Measurements from ENCODE around the gene MEGF8. TPM values are rescaled to one million over a fixed set of nuclear protein-coding genes. Genes with fewer than 3 reads are reported as not detected.

MEGF8 gene
- total and polyA plus RNA-seq, 2 of the 8 experiments (the other 6 are each of a cell fraction or from before 2014, with no cell fraction given): 13.0 to 23.7 TPM

GRCh38 chr19:42412661-42413076 lies 87.2 kb downstream of the MEGF8 start:
- DNase-seq (ENCODE audit: low read depth in 1 of 2, low spot score in 2 of 2) (no peak), FAIRE-seq (no peak)
- H4K91ac ChIP-seq (replicated peaks; ENCODE audit: insufficient read length, low read length): no peak overlapping the region
- no peak overlapping the region for H2BK12ac ChIP-seq (ENCODE audit: low read depth, low read length)
- H3K9me3 ChIP-seq (ENCODE audit: insufficient read depth in 2 of 2, low read depth in 1 of 2, low read length in 1 of 2): no peaks in the 10 kb centered on the region
- no peak overlapping the region for H3K56ac ChIP-seq (replicated peaks; ENCODE audit: insufficient read length, low read depth, low read length)
- H4K20me1 ChIP-seq (replicated peaks in 1 of 2; ENCODE audit: control insufficient read depth in 1 of 2, insufficient read depth in 2 of 2, low read length in 2 of 2): peaks cover 10 to 27% of the 10 kb centered on the region in 2 experiments
- H3K79me2 ChIP-seq (ENCODE audit: control insufficient read depth in 1 of 2, insufficient read depth in 2 of 2, low read length in 2 of 2): no peaks in the 10 kb centered on the region
- no peak overlapping the region for H3K9ac ChIP-seq (replicated peaks in 1 of 4; ENCODE audit: extremely low read depth in 1 of 4, low read depth in 3 of 4, low read length in 3 of 4)
- no peak overlapping the region; the same call in 1 of the 2 replicates for H3K18ac ChIP-seq (ENCODE audit: extremely low read depth, low read length)
- ChIA-PET POLR2A (ENCODE audit: partially characterized antibody) (interaction anchor here (0.9 to 1.8 kb wide), 5 partner anchors 10 to 28 kb away, joined by 3 to 7 read pairs (median 3); no protein-coding TSS in a partner anchor), CTCF (ENCODE audit: partially characterized antibody) (interaction anchor here (0.5 to 6.6 kb wide), 10 partner anchors 8 to 1206 kb away, joined by 3 to 38 read pairs (median 4); no protein-coding TSS in a partner anchor)
- no peak overlapping the region for H4K8ac ChIP-seq (ENCODE audit: extremely low read depth, insufficient read depth, low read length)
- H3K4me3 ChIP-seq (ENCODE audit: extremely low read depth in 1 of 4, insufficient read depth in 2 of 4, low read depth in 3 of 4, low read length in 4 of 4): no peak overlapping the region
- H3K4me1 ChIP-seq (replicated peaks in 1 of 4; ENCODE audit: control insufficient read depth in 3 of 4, insufficient read depth in 4 of 4, low read length in 3 of 4): peaks cover 0 to 9% (median 1%) of the 10 kb centered on the region in 4 experiments; a peak in 2 of 7 replicates
- H2BK15ac ChIP-seq (ENCODE audit: low read length): no peak overlapping the region
- no peak overlapping the region for H2BK20ac ChIP-seq (ENCODE audit: low read length)
- no peak overlapping the region for H4K5ac ChIP-seq (ENCODE audit: insufficient read length, low read depth, low read length)
- H3K79me1 ChIP-seq (ENCODE audit: low read depth, low read length): no peaks in the 10 kb centered on the region
- no peak overlapping the region for H2AK5ac ChIP-seq (ENCODE audit: low read depth, low read length)
- H3K23me2 ChIP-seq (ENCODE audit: low read depth, low read length): 0 out of 2 replicates have a peak, but pooled peaks cover 2% of the 10 kb centered on the region
- no peak overlapping the region for H2BK120ac ChIP-seq (replicated peaks; ENCODE audit: low read depth, low read length)
- 74% methylated on average over 4 of the region's 4 CpGs; no CpG with 5 or more reads in 1 of the 2 experiments for WGBS, 2 experiments (ENCODE audit: extremely low coverage in 1 of 2, insufficient coverage in 1 of 2, insufficient read length in 1 of 2, insufficient replicate concordance in 2 of 2, low coverage in 1 of 2, low lambda C conversion rate in 2 of 2, missing lambda C conversion rate in 1 of 2)
- no peak for TF ChIP-seq ATF2 (IDR thresholded peaks at IDR 0.05; ENCODE audit: low read length)
- TF ChIP-seq TCF12 (IDR thresholded peaks at IDR 0.05; ENCODE audit: low read depth, low read length): no peak
- no peak for TF ChIP-seq KDM4A (IDR thresholded peaks at IDR 0.05; ENCODE audit: low read depth, low read length, severe bottlenecking)
- TF ChIP-seq NRF1 (IDR thresholded peaks at IDR 0.05; ENCODE audit: low read depth, low read length): no peak
- TF ChIP-seq FOSL1 (IDR thresholded peaks at IDR 0.05; ENCODE audit: insufficient read depth, low read depth, low read length): no peak
- no peak for TF ChIP-seq POLR2A (IDR thresholded peaks at IDR 0.05; ENCODE audit: control extremely low read depth in 1 of 2, low read depth in 2 of 2, low read length in 2 of 2)
- TF ChIP-seq POLR2AphosphoS5 (IDR thresholded peaks at IDR 0.05; ENCODE audit: low read depth, low read length): no peak
- no peak for TF ChIP-seq JUN (IDR thresholded peaks at IDR 0.05; ENCODE audit: low read depth, low read length)
- no peak for TF ChIP-seq CEBPB (IDR thresholded peaks at IDR 0.05; ENCODE audit: low read depth, low read length)
- TF ChIP-seq GTF2F1 (IDR thresholded peaks at IDR 0.05; ENCODE audit: borderline replicate concordance, low read depth, low read length): no peak
- no peak for TF ChIP-seq MAFK (IDR thresholded peaks at IDR 0.05; ENCODE audit: low read depth, low read length)
- TF ChIP-seq CTBP2 (IDR thresholded peaks at IDR 0.05; ENCODE audit: borderline replicate concordance, insufficient read depth, insufficient read length, low read length): no peak
- no peak for TF ChIP-seq ASH2L (IDR thresholded peaks at IDR 0.05; ENCODE audit: low read length)
- H3K27me3 ChIP-seq (replicated peaks in 1 of 4; ENCODE audit: control insufficient read depth in 3 of 4, extremely low read depth in 1 of 4, insufficient read depth in 3 of 4, low read length in 3 of 4): peaks cover 0 to 26% (median 15%) of the 10 kb centered on the region in 4 experiments; a peak in 5 of 7 replicates
- H3K23ac ChIP-seq (ENCODE audit: insufficient read length): no peak overlapping the region
- H3K36me3 ChIP-seq (ENCODE audit: control insufficient read depth in 2 of 4, insufficient read depth in 4 of 4, low read length in 3 of 4): no peaks in the 10 kb centered on the region; a peak in 2 of 8 replicates
- no peak overlapping the region for H3K4ac ChIP-seq (replicated peaks; ENCODE audit: insufficient read length, low read depth, low read length)
- no peak overlapping the region for H3K14ac ChIP-seq (ENCODE audit: insufficient read length)
- no peak overlapping the region for H2AFZ ChIP-seq (ENCODE audit: low read length)
- no peak overlapping the region for H3K27ac ChIP-seq (ENCODE audit: low read depth, low read length)
- no peak overlapping the region for H2BK5ac ChIP-seq (ENCODE audit: low read depth, low read length)
- no peak overlapping the region for H3K4me2 ChIP-seq (ENCODE audit: insufficient read depth in 1 of 2, low read depth in 2 of 2, low read length in 2 of 2)
